A549 (cell line): ENCODE data around the gene C1QBP. TPM values are rescaled to one million over a fixed set of nuclear protein-coding genes. Genes with fewer than 3 reads are reported as not detected.
A peak's percentile ranks its signal among the peaks of the same experiment; 100 is the strongest.

Source experiments
- ATAC-seq, 2 experiments: fragments of 200-7000 bp in 1 of 2; fragments of >200 bp in 1 of 2; cut with Nextera tagmentation in 1 of 2; cut with Tn5 transposase in 1 of 2; 3 replicates each; pipeline versions ENCODE4 v1.8.0 to v1.9.1; 2018 to 2020; ENCODE audit warnings: mild to moderate bottlenecking in 1 of 2, moderate library complexity in 1 of 2
- CTCF ChIA-PET: fragments of 300-600 bp; sonication (Branson Sonifier 250); formaldehyde crosslinking; extraction: SDS; loops from one replicate; lab custom pipeline; 2021; ENCODE audit warnings: antibody characterized with exemption, inconsistent platforms; lab: Yijun Ruan, JAX
- POLR2A ChIA-PET: fragments of 350-600 bp; formaldehyde crosslinking; extraction: SDS; loops from one replicate; lab custom pipeline; 2021; ENCODE audit warnings: antibody characterized with exemption, inconsistent platforms; lab: Yijun Ruan, JAX
- DNase-seq, 2 experiments: peaks; one replicate each; pipeline versions ENCODE4 v3.0.0 to v3.0.0-alpha.2; 2011 to 2016; ENCODE audit warnings: low read depth in 1 of 2, low spot score in 1 of 2
- FAIRE-seq: peaks from 2 replicates; lab custom pipeline; 2011; peaks lifted over from hg19 to GRCh38; lab: Jason Lieb, UNC
- H3K27ac ChIP-seq, 2 experiments: fragments of >200 bp; sonication (Bioruptor Twin); formaldehyde crosslinking; 3 replicates each; pipeline ENCODE4 v1.5.1; 2016 to 2017
- H3K4me1 ChIP-seq: fragments of >200 bp; sonication (Bioruptor Twin); formaldehyde crosslinking; 3 replicates; pipeline ENCODE4 v1.6.1; 2016
- H3K4me2 ChIP-seq: fragments of >200 bp; sonication (Bioruptor Twin); formaldehyde crosslinking; 3 replicates; pipeline ENCODE4 v1.6.1; 2016
- H3K4me3 ChIP-seq: fragments of >200 bp; sonication (Bioruptor Twin); formaldehyde crosslinking; 3 replicates; pipeline ENCODE4 v1.5.1; 2016
- H3K9me3 ChIP-seq: fragments of >200 bp; sonication (Bioruptor Twin); formaldehyde crosslinking; 3 replicates; pipeline ENCODE4 v1.6.1; 2016
- POLR2AphosphoS2 ChIP-seq: conservative IDR thresholded peaks from 2 replicates; pipeline ENCODE4 v1.6.1; 2012; ENCODE audit warnings: low read length, improper control_type of control experiment, inconsistent platforms
- WGBS: methylation state at CpG from one replicate; pipeline ENCODE4 v1.1.6; 2017; ENCODE audit errors: missing lambda C conversion rate; 5-methylcytosine and 5-hydroxymethylcytosine counted together
- polyA plus RNA-seq, 4 experiments: library from polyadenylated mRNA; depleted of rRNA in 3 of 4; stranded (reverse); fragments of >200 nt; fragmentation: RNase III in 1 of 4; extraction: RNeasy Plus Mini Kit Qiagen cat#74134 plus additional on column Dnase treatment in 1 of 4; gene quantifications; 2 replicates in 3 of 4; 3 replicates in 1 of 4; pipeline ENCODE4 v1.2.3, GENCODE V29; 2011 to 2017
- TF ChIP-seq, protein P1 (sequence below): IDR thresholded peaks from 2 replicates; pipeline ENCODE4 v1.6.1; 2012

C1QBP gene
- polyA plus RNA-seq, 2 of the 4 experiments (the other 2 are of a cell fraction) = 557 to 683 TPM

GRCh38 chr17:5391678-5392077 is 47.3 kb downstream of the C1QBP start:
- ChIA-PET CTCF (interaction anchor here (0.6 to 1.6 kb wide), 6 partner anchors 11 to 142 kb away, joined by 3 to 5 read pairs (median 4); no protein-coding TSS in a partner anchor), POLR2A (interaction anchor here (0.8 kb wide), 1 partner anchor 47 kb away, joined by 3 read pairs; the partner anchor contains the start of gene C1QBP)
- TF ChIP-seq, protein P1, sequence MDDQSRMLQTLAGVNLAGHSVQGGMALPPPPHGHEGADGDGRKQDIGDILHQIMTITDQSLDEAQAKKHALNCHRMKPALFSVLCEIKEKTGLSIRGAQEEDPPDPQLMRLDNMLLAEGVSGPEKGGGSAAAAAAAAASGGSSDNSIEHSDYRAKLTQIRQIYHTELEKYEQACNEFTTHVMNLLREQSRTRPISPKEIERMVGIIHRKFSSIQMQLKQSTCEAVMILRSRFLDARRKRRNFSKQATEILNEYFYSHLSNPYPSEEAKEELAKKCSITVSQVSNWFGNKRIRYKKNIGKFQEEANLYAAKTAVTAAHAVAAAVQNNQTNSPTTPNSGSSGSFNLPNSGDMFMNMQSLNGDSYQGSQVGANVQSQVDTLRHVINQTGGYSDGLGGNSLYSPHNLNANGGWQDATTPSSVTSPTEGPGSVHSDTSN = no peak
- 0 out of 2 replicates have a peak, but pooled peaks have one; percentile 69 for TF ChIP-seq POLR2AphosphoS2
- H3K9me3 ChIP-seq = no peaks in the 10 kb centered on the region
- H3K4me1 ChIP-seq = no peaks in the 10 kb centered on the region
- no peak for DNase-seq
- no peak overlapping the region for H3K4me2 ChIP-seq
- H3K4me3 ChIP-seq = no peak overlapping the region
- 95% methylated on average over 5 of the region's 5 CpGs for WGBS
- FAIRE-seq = no peak
- ATAC-seq = no peak
- H3K27ac ChIP-seq = no peak overlapping the region

Other genes with a start within 250 kb of the C1QBP start
- gene ZNF594, start 247.3 kb downstream of the C1QBP start, polyA plus RNA-seq (2011; rRNA removed) = 3.8 and 4.3 TPM in 2 replicates
- 2.2 to 2.7 TPM (median 2.3 TPM) in 3 replicates for gene ZNF594, start 247.3 kb downstream of the C1QBP start, polyA plus RNA-seq (2017; fragmentation: RNase III; extraction: RNeasy Plus Mini Kit Qiagen cat#74134 plus additional on column Dnase treatment)
- gene SCIMP, start 204.3 kb downstream of the C1QBP start, polyA plus RNA-seq (2011; rRNA removed) = not detected in 2 replicates
- not detected in 3 replicates for gene SCIMP, start 204.3 kb downstream of the C1QBP start, polyA plus RNA-seq (2017; fragmentation: RNase III; extraction: RNeasy Plus Mini Kit Qiagen cat#74134 plus additional on column Dnase treatment)
- gene RABEP1, start 156.9 kb downstream of the C1QBP start, polyA plus RNA-seq (2011; rRNA removed) = 38.1 and 65.5 TPM in 2 replicates
- gene RABEP1, start 156.9 kb downstream of the C1QBP start, polyA plus RNA-seq (2017; fragmentation: RNase III; extraction: RNeasy Plus Mini Kit Qiagen cat#74134 plus additional on column Dnase treatment) = 41.7 to 44.7 TPM (median 44.4 TPM) in 3 replicates
- gene NUP88, start 19.5 kb downstream of the C1QBP start, polyA plus RNA-seq (2011; rRNA removed) = 175 and 180 TPM in 2 replicates
- 121 to 133 TPM (median 121 TPM) in 3 replicates for gene NUP88, start 19.5 kb downstream of the C1QBP start, polyA plus RNA-seq (2017; fragmentation: RNase III; extraction: RNeasy Plus Mini Kit Qiagen cat#74134 plus additional on column Dnase treatment)
- gene RPAIN, start 19.0 kb downstream of the C1QBP start, polyA plus RNA-seq (2011; rRNA removed) = 62.9 and 67.6 TPM in 2 replicates
- 71.9 to 81.2 TPM (median 72.8 TPM) in 3 replicates for gene RPAIN, start 19.0 kb downstream of the C1QBP start, polyA plus RNA-seq (2017; fragmentation: RNase III; extraction: RNeasy Plus Mini Kit Qiagen cat#74134 plus additional on column Dnase treatment)
- gene DHX33, start 29.8 kb upstream of the C1QBP start, polyA plus RNA-seq (2011; rRNA removed) = 29.5 and 35.7 TPM in 2 replicates
- 26.7 to 30.4 TPM (median 27.8 TPM) in 3 replicates for gene DHX33, start 29.8 kb upstream of the C1QBP start, polyA plus RNA-seq (2017; fragmentation: RNase III; extraction: RNeasy Plus Mini Kit Qiagen cat#74134 plus additional on column Dnase treatment)
- 137 and 139 TPM in 2 replicates for gene DERL2, start 47.0 kb upstream of the C1QBP start, polyA plus RNA-seq (2011; rRNA removed)
- 113 to 120 TPM (median 115 TPM) in 3 replicates for gene DERL2, start 47.0 kb upstream of the C1QBP start, polyA plus RNA-seq (2017; fragmentation: RNase III; extraction: RNeasy Plus Mini Kit Qiagen cat#74134 plus additional on column Dnase treatment)
- 36.6 and 38.2 TPM in 2 replicates for gene MIS12, start 47.4 kb upstream of the C1QBP start, polyA plus RNA-seq (2011; rRNA removed)
- gene MIS12, start 47.4 kb upstream of the C1QBP start, polyA plus RNA-seq (2017; fragmentation: RNase III; extraction: RNeasy Plus Mini Kit Qiagen cat#74134 plus additional on column Dnase treatment) = 25.9 to 28.2 TPM (median 26.6 TPM) in 3 replicates
- gene NLRP1, start 145.4 kb upstream of the C1QBP start, polyA plus RNA-seq (2011; rRNA removed) = 1.1 and 1.2 TPM in 2 replicates
- 2.2 to 4.4 TPM (median 4.3 TPM) in 3 replicates for gene NLRP1, start 145.4 kb upstream of the C1QBP start, polyA plus RNA-seq (2017; fragmentation: RNase III; extraction: RNeasy Plus Mini Kit Qiagen cat#74134 plus additional on column Dnase treatment)